HG03139 (cell line): ENCODE results near the gene RDX.

Experiments used
- ATAC-seq: cut with Tn5 transposase; IDR thresholded peaks from one replicate; pipeline ENCODE4 v1.9.1; 2021; ENCODE audit not compliant: unreplicated experiment

Gene RDX

GRCh38 chr11:110176366-110177085 is 119.9 kb downstream of the RDX start:
- no peak for ATAC-seq

- no peak for ATAC-seq
These were observed 121.6 kb downstream of the RDX start for GRCh38 chr11:110174645-110175310.

GRCh38 chr11:110173811-110174644 is 122.4 kb downstream of the RDX start:
- peak; percentile 41 for ATAC-seq

GRCh38 chr11:110172468-110173065 is 123.8 kb downstream of the RDX start:
- no peak for ATAC-seq

- ATAC-seq, result no peak
These were observed 126.7 kb downstream of the RDX start for GRCh38 chr11:110169738-110170137.

GRCh38 chr11:110168033-110168803 is 128.2 kb downstream of the RDX start:
- ATAC-seq, result no peak

GRCh38 chr11:110165039-110165925 is 131.1 kb downstream of the RDX start:
- no peak for ATAC-seq

- no peak for ATAC-seq
These were observed 134.2 kb downstream of the RDX start for GRCh38 chr11:110162216-110162615.

- ATAC-seq, result no peak
These were observed 135.4 kb downstream of the RDX start for GRCh38 chr11:110161061-110161460.

GRCh38 chr11:110160437-110160836 is 136.0 kb downstream of the RDX start:
- ATAC-seq, result no peak

GRCh38 chr11:110160016-110160415 is 136.4 kb downstream of the RDX start:
- ATAC-seq, result no peak

GRCh38 chr11:110159476-110159875 is 136.9 kb downstream of the RDX start:
- no peak for ATAC-seq

GRCh38 chr11:110158317-110159200 is 137.9 kb downstream of the RDX start:
- ATAC-seq, result no peak

- ATAC-seq, result no peak
These were observed 139.9 kb downstream of the RDX start for GRCh38 chr11:110156503-110156902.

GRCh38 chr11:110153474-110153873 is 142.9 kb downstream of the RDX start:
- ATAC-seq, result no peak

- no peak for ATAC-seq
These were observed 144.2 kb downstream of the RDX start for GRCh38 chr11:110152199-110152598.

GRCh38 chr11:110148775-110149744 is 147.4 kb downstream of the RDX start:
- no peak for ATAC-seq
